ENCODE results near the gene SFRP2. TPM values are rescaled to one million over a fixed set of nuclear protein-coding genes. Genes with fewer than 3 reads are reported as not detected.

The SFRP2 gene
- total and polyA plus RNA-seq, 4 donors = 0.08 to 0.09 TPM; not detected in 2

DNA sequence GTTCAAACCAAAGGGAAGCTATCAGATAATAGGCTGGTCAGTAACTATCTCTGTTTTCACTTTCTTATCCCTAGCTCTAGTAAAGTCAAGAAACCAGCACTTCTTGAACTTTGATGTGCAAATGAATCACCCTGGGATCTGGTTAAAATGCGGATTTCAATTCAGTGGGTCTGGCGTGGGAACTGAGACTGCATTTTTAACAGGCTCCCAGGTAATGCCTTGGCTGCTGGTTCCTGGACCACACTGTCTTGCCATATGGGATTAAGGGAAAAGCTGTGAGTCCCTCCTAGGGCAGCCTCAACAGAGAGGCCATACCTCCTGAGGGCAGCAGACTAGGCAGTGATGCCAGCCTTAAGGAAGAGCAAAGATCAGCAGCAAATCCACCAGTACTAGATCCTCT, 30.7 kb downstream of the SFRP2 start (continued):
- TF ChIP-seq REST (IDR thresholded peaks at IDR 0.05) (no peak), EGR1 (IDR thresholded peaks at IDR 0.05; ENCODE audit: low read depth in 2 of 2) (no peak), RXRA (IDR thresholded peaks at IDR 0.05) (no peak)

DNA sequence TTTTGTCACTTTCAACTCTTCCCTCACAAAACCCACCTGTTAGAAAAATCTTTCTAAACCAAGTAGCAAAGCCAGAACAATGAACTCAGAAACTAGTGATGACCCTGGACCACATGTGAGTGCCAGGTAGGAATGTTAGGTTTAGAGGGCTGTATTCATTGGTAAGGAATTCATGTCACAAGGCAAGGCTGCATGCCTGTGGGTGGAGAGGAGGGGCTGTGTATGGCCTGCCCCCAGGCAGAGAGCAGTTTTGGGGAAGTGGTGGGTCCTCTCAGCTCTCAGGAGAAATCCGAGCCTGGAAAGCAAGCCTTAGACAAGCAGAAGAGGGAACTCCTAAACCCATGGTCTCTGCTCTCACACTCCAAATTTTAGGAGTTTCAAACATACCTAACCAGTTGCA, 31.5 kb downstream of the SFRP2 start:
- H3K4me3 ChIP-seq (ENCODE audit: low read depth in 1 of 3, low read length in 3 of 3) = no peak overlapping the region
- WGBS = 85% methylated on average over 1 of the region's 1 CpG
- no peak for DNase-seq (ENCODE audit: low spot score)
- no peaks in the 10 kb centered on the region for H3K9me3 ChIP-seq (ENCODE audit: control insufficient read depth in 4 of 4, low read length in 3 of 4)
- H3K27me3 ChIP-seq (ENCODE audit: control insufficient read depth in 4 of 4, insufficient read depth in 4 of 4, low read length in 3 of 4) = peaks cover 0 to 14% (median 1%) of the 10 kb centered on the region in 4 donors
- H3K4me1 ChIP-seq (ENCODE audit: control insufficient read depth in 4 of 4, insufficient read depth in 4 of 4, low read length in 3 of 4) = peaks cover 0 to 9% (median 4%) of the 10 kb centered on the region in 4 donors
- no peak for TF ChIP-seq FOXA1 (IDR thresholded peaks at IDR 0.05)
- no peak for TF ChIP-seq JUND (IDR thresholded peaks at IDR 0.05)
- no peak for TF ChIP-seq SP1 (IDR thresholded peaks at IDR 0.05)
- TF ChIP-seq TAF1 (conservative IDR thresholded peaks at IDR 0.05) = no peak
- TF ChIP-seq MAX (IDR thresholded peaks at IDR 0.05) = no peak
- TF ChIP-seq RAD21 (IDR thresholded peaks at IDR 0.05) = no peak
- no peak overlapping the region for H3K27ac ChIP-seq (ENCODE audit: low read depth in 1 of 2, low read length in 2 of 2)
- H3K9ac ChIP-seq (ENCODE audit: low read depth in 1 of 2, low read length in 2 of 2) = no peak overlapping the region
- H3K36me3 ChIP-seq (ENCODE audit: control insufficient read depth in 4 of 4, insufficient read depth in 3 of 4, low read depth in 1 of 4, low read length in 3 of 4) = no peaks in the 10 kb centered on the region

- TF ChIP-seq SP1 (IDR thresholded peaks at IDR 0.05) (no peak), TAF1 (conservative IDR thresholded peaks at IDR 0.05) (no peak)
- Histone ChIP-seq H3K36me3 (ENCODE audit: control insufficient read depth in 4 of 4, insufficient read depth in 3 of 4, low read depth in 1 of 4, low read length in 3 of 4) (no peaks in the 10 kb centered on the region), H3K4me1 (ENCODE audit: control insufficient read depth in 4 of 4, insufficient read depth in 4 of 4, low read length in 3 of 4) (peaks cover 0 to 9% (median 4%) of the 10 kb centered on the region in 4 donors), H3K27ac (ENCODE audit: low read depth in 1 of 2, low read length in 2 of 2) (no peak overlapping the region), H3K27me3 (ENCODE audit: control insufficient read depth in 4 of 4, insufficient read depth in 4 of 4, low read length in 3 of 4) (peaks cover 0 to 7% (median 0%) of the 10 kb centered on the region in 4 donors), H3K4me3 (ENCODE audit: low read depth in 1 of 3, low read length in 3 of 3) (no peak overlapping the region), H3K9ac (ENCODE audit: low read depth in 1 of 2, low read length in 2 of 2) (no peak overlapping the region), H3K9me3 (ENCODE audit: control insufficient read depth in 4 of 4, low read length in 3 of 4) (no peaks in the 10 kb centered on the region)
- no peak for DNase-seq (ENCODE audit: low spot score)
- 67% methylated on average over 2 of the region's 2 CpGs for WGBS
These were observed 33.7 kb downstream of the SFRP2 start for GRCh38 chr4:153755186-153755585.

DNA sequence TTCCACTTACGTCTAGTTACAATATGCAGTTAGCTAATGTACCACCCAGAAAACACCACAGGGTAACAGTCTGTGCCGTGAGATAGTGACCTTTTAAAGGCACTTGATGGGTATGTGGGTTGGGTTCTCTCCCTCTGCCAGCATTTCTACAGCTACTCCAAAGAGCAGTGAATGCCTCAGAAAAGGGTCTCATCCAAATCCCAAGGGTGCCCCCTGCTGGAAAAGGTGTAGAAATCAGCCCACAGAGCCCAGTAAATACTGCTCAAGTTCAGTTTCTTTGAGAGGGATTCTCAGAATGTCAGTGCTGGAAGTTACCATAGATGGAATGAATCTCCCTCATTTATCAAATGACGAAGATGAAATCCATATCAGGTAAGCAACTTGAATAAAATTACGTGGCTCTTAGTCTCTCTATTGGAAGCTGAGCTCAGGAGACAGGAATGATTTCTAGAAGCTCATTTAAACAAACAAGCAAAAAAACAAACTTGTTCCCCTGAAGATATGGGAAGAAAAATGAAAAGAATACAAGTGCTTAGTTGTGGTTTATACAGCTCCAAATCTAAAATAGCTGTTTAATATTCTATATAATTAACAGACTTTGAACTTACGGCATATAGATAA, 38.6 kb downstream of the SFRP2 start:
- H3K27me3 ChIP-seq (ENCODE audit: control insufficient read depth in 4 of 4, insufficient read depth in 4 of 4, low read length in 3 of 4) = no peaks in the 10 kb centered on the region
- H3K36me3 ChIP-seq (ENCODE audit: control insufficient read depth in 4 of 4, insufficient read depth in 3 of 4, low read depth in 1 of 4, low read length in 3 of 4) = no peaks in the 10 kb centered on the region
- no peak overlapping the region for H3K4me3 ChIP-seq (ENCODE audit: low read depth in 1 of 3, low read length in 3 of 3)
- 35% methylated on average over 5 of the region's 5 CpGs for WGBS
- TF ChIP-seq EGR1 (IDR thresholded peaks at IDR 0.05; ENCODE audit: low read depth in 2 of 2) (no peak), RAD21 (IDR thresholded peaks at IDR 0.05) (peak; percentile 91 to 93), HNF4A (conservative IDR thresholded peaks at IDR 0.05) (peak in 1 of 2 donors; percentile 19), JUND (IDR thresholded peaks at IDR 0.05) (peak in 1 of 2 donors; percentile 8), FOXA2 (IDR thresholded peaks at IDR 0.05) (no peak), TAF1 (conservative IDR thresholded peaks at IDR 0.05) (no peak), RXRA (IDR thresholded peaks at IDR 0.05) (no peak)
- TF ChIP-seq, protein P1, sequence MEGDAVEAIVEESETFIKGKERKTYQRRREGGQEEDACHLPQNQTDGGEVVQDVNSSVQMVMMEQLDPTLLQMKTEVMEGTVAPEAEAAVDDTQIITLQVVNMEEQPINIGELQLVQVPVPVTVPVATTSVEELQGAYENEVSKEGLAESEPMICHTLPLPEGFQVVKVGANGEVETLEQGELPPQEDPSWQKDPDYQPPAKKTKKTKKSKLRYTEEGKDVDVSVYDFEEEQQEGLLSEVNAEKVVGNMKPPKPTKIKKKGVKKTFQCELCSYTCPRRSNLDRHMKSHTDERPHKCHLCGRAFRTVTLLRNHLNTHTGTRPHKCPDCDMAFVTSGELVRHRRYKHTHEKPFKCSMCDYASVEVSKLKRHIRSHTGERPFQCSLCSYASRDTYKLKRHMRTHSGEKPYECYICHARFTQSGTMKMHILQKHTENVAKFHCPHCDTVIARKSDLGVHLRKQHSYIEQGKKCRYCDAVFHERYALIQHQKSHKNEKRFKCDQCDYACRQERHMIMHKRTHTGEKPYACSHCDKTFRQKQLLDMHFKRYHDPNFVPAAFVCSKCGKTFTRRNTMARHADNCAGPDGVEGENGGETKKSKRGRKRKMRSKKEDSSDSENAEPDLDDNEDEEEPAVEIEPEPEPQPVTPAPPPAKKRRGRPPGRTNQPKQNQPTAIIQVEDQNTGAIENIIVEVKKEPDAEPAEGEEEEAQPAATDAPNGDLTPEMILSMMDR (IDR thresholded peaks at IDR 0.05; ENCODE audit: low read depth, low read length, missing input control) = peak; percentile 74
- H3K9ac ChIP-seq (ENCODE audit: low read depth in 1 of 2, low read length in 2 of 2) = no peak overlapping the region
- no peaks in the 10 kb centered on the region for H3K4me1 ChIP-seq (ENCODE audit: control insufficient read depth in 4 of 4, insufficient read depth in 4 of 4, low read length in 3 of 4)
- DNase-seq (ENCODE audit: low spot score) = peak; percentile 69
- H3K9me3 ChIP-seq (ENCODE audit: control insufficient read depth in 4 of 4, low read length in 3 of 4) = no peaks in the 10 kb centered on the region
- no peak overlapping the region for H3K27ac ChIP-seq (ENCODE audit: low read depth in 1 of 2, low read length in 2 of 2)
